Stimulated activated CD8-positive, alpha-beta memory T cell treated with anti-CD3 and anti-CD28 coated beads, Interleukin-15, amount 100 ng/mL, for 24 hours (primary cell): Measurements from ENCODE around the gene TMEM52.
"Not testable (repeated sequence)": the region's sequence is repeated elsewhere in the genome, so short reads cannot be mapped to it uniquely, and the experiment has no call there.

Source experiments
- DNase-seq: peaks from one replicate; pipeline ENCODE4 v3.0.0-alpha.2; 2020; ENCODE audit warnings: low read depth

TMEM52 gene

DNA sequence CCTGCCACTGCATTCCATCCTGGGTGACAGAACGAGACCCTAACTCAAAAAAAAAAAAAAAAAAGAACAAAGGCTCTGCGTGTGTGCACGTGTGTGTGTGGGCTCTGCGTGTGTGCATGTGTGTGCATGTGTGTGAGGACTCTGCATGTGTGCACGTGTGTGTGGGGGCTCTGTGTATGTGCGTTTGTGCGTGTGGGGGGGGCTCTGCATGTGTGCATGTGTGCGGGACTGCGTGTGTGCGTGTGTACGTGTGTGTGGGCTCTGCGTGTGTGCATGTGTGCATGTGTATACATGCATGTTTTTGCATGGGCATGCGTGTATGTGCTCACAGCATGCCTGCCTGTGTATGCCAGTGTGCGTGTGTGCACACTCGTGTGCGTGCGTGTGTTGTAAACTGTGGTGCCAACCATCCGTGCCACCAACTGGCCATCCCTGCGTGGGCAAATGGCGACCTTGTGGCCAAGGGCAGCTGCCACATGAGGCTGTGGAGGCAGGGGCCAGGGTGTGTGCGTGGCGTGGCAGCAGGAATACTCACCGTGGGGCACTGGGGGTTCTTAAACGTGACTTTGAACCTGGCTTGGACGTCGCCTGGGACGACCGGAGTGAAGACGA lies 26.8 kb upstream of the TMEM52 start:
- DNase-seq = no peak

DNA sequence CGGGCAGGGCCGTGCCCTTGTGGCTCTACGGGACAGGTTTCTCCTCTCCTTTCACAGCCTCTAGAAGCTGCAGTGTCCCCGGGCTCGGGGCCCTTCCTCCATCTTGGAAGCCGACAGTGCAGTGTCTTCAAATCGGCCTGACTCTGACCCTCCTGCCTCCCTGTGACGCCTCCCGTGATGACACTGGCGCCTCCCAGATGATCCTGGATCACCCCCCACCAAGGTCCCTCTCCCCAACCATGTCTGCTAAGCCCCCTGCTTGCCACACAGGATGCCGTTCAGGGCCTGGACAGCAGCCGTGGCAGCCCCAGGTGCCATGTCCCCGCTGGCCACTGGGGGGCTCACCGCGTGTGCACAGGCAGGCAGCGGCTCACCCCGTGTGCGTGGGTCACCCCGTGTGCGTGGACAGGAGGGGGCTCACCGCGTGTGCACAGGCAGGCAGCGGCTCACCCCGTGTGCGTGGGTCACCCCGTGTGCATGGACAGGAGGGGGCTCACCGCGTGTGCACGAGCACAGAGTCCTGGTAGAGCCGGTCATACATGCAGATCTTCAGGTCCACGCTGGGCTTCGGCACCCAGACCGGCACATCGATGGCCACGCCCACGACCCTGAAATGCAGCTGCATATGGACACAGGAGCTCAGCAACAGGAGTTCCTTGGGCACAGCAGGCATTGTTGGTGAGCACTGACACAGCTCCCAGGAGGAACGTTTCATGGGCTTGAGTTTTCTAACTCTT lies 24.9 kb upstream of the TMEM52 start:
- peak; percentile 32 for DNase-seq

GRCh38 chr1:1942753-1943656 lies 23.9 kb upstream of the TMEM52 start:
- no peak for DNase-seq

DNA sequence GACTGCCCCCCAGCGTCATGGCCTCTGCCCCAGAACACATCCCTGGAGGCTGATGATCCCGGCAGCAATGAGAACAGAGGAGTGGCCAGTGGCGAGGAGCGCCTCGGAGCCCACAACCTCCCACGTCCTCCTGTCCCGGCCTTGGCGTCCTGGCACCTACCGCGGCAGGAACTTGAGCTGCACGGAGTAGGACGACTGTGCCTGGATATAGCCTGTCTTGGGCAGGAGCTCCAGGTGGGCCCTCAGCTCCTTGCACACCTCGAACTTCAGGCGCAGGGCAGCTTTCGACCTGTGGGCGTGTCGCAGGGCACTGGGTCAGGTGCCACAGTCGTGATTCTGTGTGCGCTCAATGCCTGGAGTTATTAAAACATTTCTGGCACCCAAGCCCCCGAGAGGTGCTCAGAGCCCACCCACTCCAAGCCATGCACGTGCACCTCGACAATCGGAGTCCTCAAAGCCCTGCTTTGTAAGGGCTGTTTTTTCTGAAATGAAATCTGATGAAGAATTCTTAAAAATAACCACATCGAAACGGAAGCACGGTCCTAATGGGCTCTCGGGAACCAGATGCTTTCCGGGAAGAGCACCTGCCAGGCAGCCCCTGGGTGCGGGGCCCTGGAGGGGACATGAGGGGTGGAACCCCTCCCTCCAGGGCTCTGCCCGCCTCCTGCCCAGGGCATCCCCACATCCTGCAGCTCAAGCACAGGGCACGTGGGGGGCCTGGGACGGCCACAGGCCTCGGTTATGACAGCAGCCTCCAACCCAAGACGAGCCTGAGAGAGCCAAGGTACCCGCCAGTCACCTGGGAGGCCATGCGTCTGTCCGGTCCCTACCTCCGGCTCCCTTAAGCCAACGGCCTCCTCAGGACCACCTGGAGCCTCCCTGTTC lies 23.0 kb upstream of the TMEM52 start:
- DNase-seq = no peak

DNA sequence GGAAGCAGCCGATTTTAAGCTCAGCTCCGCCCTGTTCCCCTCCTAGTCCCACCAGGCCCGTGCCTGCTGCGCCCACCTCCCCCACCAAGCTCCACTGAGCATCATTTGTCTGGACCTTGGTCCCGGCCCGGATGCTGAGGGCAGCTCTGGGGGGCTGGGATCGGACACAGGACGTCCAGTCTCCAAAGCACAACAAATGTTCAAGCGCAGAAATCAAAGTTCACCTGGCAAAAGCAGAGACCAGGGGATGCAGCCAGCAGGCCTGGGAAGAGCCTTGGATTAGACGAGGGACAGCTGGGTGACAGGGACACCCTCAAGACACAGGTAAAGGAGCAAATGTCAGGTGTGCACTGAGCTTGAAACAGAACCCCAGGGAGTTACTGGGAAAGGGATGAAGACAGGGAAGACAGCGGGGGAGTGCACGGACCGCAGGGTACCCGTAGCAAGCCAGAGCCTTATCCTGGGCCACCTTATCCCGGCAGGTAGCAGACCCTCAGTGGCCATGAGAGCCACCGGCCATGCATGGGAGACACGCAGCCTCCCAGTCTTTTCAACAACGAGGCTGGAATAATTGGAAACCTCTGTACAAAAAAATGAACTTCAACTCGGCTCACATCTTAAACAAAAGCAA lies 22.2 kb upstream of the TMEM52 start:
- no peak for DNase-seq

GRCh38 chr1:1940123-1940425 lies 21.0 kb upstream of the TMEM52 start:
- no peak for DNase-seq

- DNase-seq = no peak
These were observed 20.4 kb upstream of the TMEM52 start for GRCh38 chr1:1939296-1940122.

- no peak for DNase-seq
These were observed 19.7 kb upstream of the TMEM52 start for GRCh38 chr1:1938613-1939295.

GRCh38 chr1:1938276-1938573 lies 19.1 kb upstream of the TMEM52 start:
- DNase-seq = no peak

DNA sequence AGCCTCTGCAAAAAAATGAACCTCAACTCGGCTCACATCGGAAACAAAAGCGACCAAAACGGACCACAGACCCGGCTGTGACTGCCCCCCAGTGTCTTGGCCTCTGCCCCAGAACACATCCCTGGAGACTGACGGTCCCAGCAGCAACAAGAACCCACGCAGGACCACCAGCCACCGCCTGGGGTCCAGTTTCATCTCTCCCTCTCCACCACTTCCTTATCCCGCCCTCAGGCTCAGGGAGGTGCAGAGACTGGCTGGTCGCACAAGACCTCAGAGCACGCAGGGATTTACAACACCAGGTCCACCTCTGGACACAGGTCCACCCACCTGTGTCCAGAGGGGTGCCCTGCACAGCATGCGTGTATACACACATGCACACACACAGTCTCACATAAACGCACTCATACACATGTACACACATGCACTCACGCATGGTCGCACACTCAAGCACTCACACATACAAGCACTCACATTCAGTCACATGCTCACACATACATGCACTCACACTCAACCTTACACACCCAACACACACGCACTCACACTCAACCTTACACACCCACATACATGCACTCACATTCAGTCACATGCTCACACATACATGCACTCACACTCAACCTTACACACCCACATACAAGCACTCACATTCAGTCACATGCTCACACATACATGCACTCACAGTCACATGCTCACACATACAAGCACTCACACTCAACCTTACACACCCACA lies 18.6 kb upstream of the TMEM52 start:
- DNase-seq = no peak

DNA sequence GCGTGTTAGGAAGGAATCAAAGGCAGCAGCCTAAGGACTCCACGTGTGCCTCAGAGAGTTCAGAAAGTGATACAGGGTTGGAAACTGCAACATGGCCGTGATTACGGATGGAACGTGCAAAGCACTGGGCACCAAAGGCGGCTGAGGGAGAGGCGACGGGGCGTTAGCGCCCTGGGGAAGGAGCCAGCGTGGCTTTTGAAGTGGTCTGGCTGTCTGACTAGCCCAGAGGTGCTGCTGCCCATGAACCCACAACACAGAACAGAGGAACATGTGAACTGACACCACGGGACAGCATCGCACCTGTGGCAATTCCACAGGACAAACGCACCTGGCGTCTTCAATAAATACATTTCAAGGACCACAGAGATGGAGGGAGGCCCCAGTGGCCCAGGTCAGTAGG lies 18.0 kb upstream of the TMEM52 start:
- DNase-seq = no peak

- DNase-seq = not testable (repeated sequence)
These were observed 15.8 kb upstream of the TMEM52 start for GRCh38 chr1:1934848-1935247.

GRCh38 chr1:1929639-1930545 lies 10.8 kb upstream of the TMEM52 start:
- no peak for DNase-seq

- DNase-seq = no peak
These were observed 10.1 kb upstream of the TMEM52 start for GRCh38 chr1:1929102-1929638.

GRCh38 chr1:1928231-1929101 lies 9.4 kb upstream of the TMEM52 start:
- no peak for DNase-seq

- no peak for DNase-seq
These were observed 8.7 kb upstream of the TMEM52 start for GRCh38 chr1:1927751-1928150.
